ENCODE data around the gene CABP1.

Gene CABP1

GRCh38 chr12:120689397-120690082 lies 49.1 kb downstream of the CABP1 start:
- TF ChIP-seq TAF1 (IDR thresholded peaks at IDR 0.05; ENCODE audit: borderline replicate concordance, low read depth, low read length) (no peak), POLR2A (IDR thresholded peaks at IDR 0.05; ENCODE audit: low read depth, low read length) (no peak)
- FAIRE-seq = no peak

GRCh38 chr12:120690083-120690450 lies 49.6 kb downstream of the CABP1 start:
- FAIRE-seq (no peak), DNase-seq (ENCODE audit: insufficient read length) (no peak)
- TF ChIP-seq POLR2A (IDR thresholded peaks at IDR 0.05; ENCODE audit: low read depth, low read length) (no peak), TAF1 (IDR thresholded peaks at IDR 0.05; ENCODE audit: borderline replicate concordance, low read depth, low read length) (no peak), POLR2AphosphoS5 (IDR thresholded peaks at IDR 0.05; ENCODE audit: low read depth, low read length) (no peak)

More at GRCh38 chr12:120689397-120690082, 49.1 kb downstream of the CABP1 start:
- DNase-seq (ENCODE audit: insufficient read length) = no peak

- DNase-seq (ENCODE audit: insufficient read length) (no peak), FAIRE-seq (no peak)
- TF ChIP-seq POLR2A (IDR thresholded peaks at IDR 0.05; ENCODE audit: low read depth, low read length) = no peak
- TF ChIP-seq POLR2AphosphoS5 (IDR thresholded peaks at IDR 0.05; ENCODE audit: low read depth, low read length) = no peak
- TF ChIP-seq TAF1 (IDR thresholded peaks at IDR 0.05; ENCODE audit: borderline replicate concordance, low read depth, low read length) = no peak
These were observed 50.6 kb downstream of the CABP1 start for GRCh38 chr12:120690978-120691377.

- DNase-seq (ENCODE audit: insufficient read length) = no peak
These were observed 52.2 kb downstream of the CABP1 start for GRCh38 chr12:120692524-120693033.

GRCh38 chr12:120693848-120694247 lies 53.4 kb downstream of the CABP1 start:
- TF ChIP-seq TAF1 (IDR thresholded peaks at IDR 0.05; ENCODE audit: borderline replicate concordance, low read depth, low read length) (no peak), POLR2A (IDR thresholded peaks at IDR 0.05; ENCODE audit: low read depth, low read length) (no peak), POLR2AphosphoS5 (IDR thresholded peaks at IDR 0.05; ENCODE audit: low read depth, low read length) (no peak)
- DNase-seq (ENCODE audit: insufficient read length) = no peak

More at GRCh38 chr12:120692524-120693033, 52.2 kb downstream of the CABP1 start:
- TF ChIP-seq POLR2A (IDR thresholded peaks at IDR 0.05; ENCODE audit: low read depth, low read length) (no peak), POLR2AphosphoS5 (IDR thresholded peaks at IDR 0.05; ENCODE audit: low read depth, low read length) (no peak), TAF1 (IDR thresholded peaks at IDR 0.05; ENCODE audit: borderline replicate concordance, low read depth, low read length) (no peak)
- no peak for FAIRE-seq

GRCh38 chr12:120696626-120697025 lies 56.2 kb downstream of the CABP1 start:
- DNase-seq (ENCODE audit: insufficient read length) = no peak
- FAIRE-seq = no peak
- TF ChIP-seq TAF1 (IDR thresholded peaks at IDR 0.05; ENCODE audit: borderline replicate concordance, low read depth, low read length) (no peak), POLR2A (IDR thresholded peaks at IDR 0.05; ENCODE audit: low read depth, low read length) (no peak), POLR2AphosphoS5 (IDR thresholded peaks at IDR 0.05; ENCODE audit: low read depth, low read length) (no peak)

More at GRCh38 chr12:120693848-120694247, 53.4 kb downstream of the CABP1 start:
- no peak for FAIRE-seq

GRCh38 chr12:120697344-120697743 lies 56.9 kb downstream of the CABP1 start:
- FAIRE-seq (no peak), DNase-seq (ENCODE audit: insufficient read length) (no peak)
- no peak for TF ChIP-seq TAF1 (IDR thresholded peaks at IDR 0.05; ENCODE audit: borderline replicate concordance, low read depth, low read length)
- TF ChIP-seq POLR2AphosphoS5 (IDR thresholded peaks at IDR 0.05; ENCODE audit: low read depth, low read length) = no peak
- TF ChIP-seq POLR2A (IDR thresholded peaks at IDR 0.05; ENCODE audit: low read depth, low read length) = no peak

GRCh38 chr12:120698665-120699064 lies 58.2 kb downstream of the CABP1 start:
- FAIRE-seq = no peak
- TF ChIP-seq TAF1 (IDR thresholded peaks at IDR 0.05; ENCODE audit: borderline replicate concordance, low read depth, low read length) = no peak
- TF ChIP-seq POLR2A (IDR thresholded peaks at IDR 0.05; ENCODE audit: low read depth, low read length) = no peak
- no peak for TF ChIP-seq POLR2AphosphoS5 (IDR thresholded peaks at IDR 0.05; ENCODE audit: low read depth, low read length)
- DNase-seq (ENCODE audit: insufficient read length) = no peak

GRCh38 chr12:120699553-120699952 lies 59.1 kb downstream of the CABP1 start:
- no peak for TF ChIP-seq POLR2AphosphoS5 (IDR thresholded peaks at IDR 0.05; ENCODE audit: low read depth, low read length)
- no peak for TF ChIP-seq TAF1 (IDR thresholded peaks at IDR 0.05; ENCODE audit: borderline replicate concordance, low read depth, low read length)
- no peak for TF ChIP-seq POLR2A (IDR thresholded peaks at IDR 0.05; ENCODE audit: low read depth, low read length)
- no peak for FAIRE-seq
- DNase-seq (ENCODE audit: insufficient read length) = no peak

- no peak for FAIRE-seq
- no peak for DNase-seq (ENCODE audit: insufficient read length)
- TF ChIP-seq POLR2AphosphoS5 (IDR thresholded peaks at IDR 0.05; ENCODE audit: low read depth, low read length) = no peak
- TF ChIP-seq POLR2A (IDR thresholded peaks at IDR 0.05; ENCODE audit: low read depth, low read length) = no peak
- TF ChIP-seq TAF1 (IDR thresholded peaks at IDR 0.05; ENCODE audit: borderline replicate concordance, low read depth, low read length) = no peak
These were observed 60.5 kb downstream of the CABP1 start for GRCh38 chr12:120700886-120701285.

- TF ChIP-seq POLR2AphosphoS5 (IDR thresholded peaks at IDR 0.05; ENCODE audit: low read depth, low read length) = no peak
- no peak for TF ChIP-seq TAF1 (IDR thresholded peaks at IDR 0.05; ENCODE audit: borderline replicate concordance, low read depth, low read length)
- TF ChIP-seq POLR2A (IDR thresholded peaks at IDR 0.05; ENCODE audit: low read depth, low read length) = no peak
- FAIRE-seq (no peak), DNase-seq (ENCODE audit: insufficient read length) (no peak)
These were observed 62.2 kb downstream of the CABP1 start for GRCh38 chr12:120702637-120703036.

GRCh38 chr12:120703311-120703942 lies 63.0 kb downstream of the CABP1 start:
- no peak for FAIRE-seq
- DNase-seq (ENCODE audit: insufficient read length) = no peak
- no peak for TF ChIP-seq TAF1 (IDR thresholded peaks at IDR 0.05; ENCODE audit: borderline replicate concordance, low read depth, low read length)
- no peak for TF ChIP-seq POLR2A (IDR thresholded peaks at IDR 0.05; ENCODE audit: low read depth, low read length)
- no peak for TF ChIP-seq POLR2AphosphoS5 (IDR thresholded peaks at IDR 0.05; ENCODE audit: low read depth, low read length)
